ENCODE data around the gene KIF5B. TPM values are rescaled to one million over a fixed set of nuclear protein-coding genes. Genes with fewer than 3 reads are reported as not detected.
A peak's percentile ranks its signal among the peaks of the same experiment; 100 is the strongest.

The KIF5B gene
- total and polyA plus RNA-seq, 2 donors (not counting 3 experiments of a cell fraction or from before 2014, with no cell fraction given), result 24.7 to 159 TPM

GRCh38 chr10:32047881-32048280, 8.3 kb downstream of the KIF5B start:
- Histone ChIP-seq H3K9me3 (replicated peaks; ENCODE audit: control insufficient read depth, insufficient read depth, low read length) (no peaks in the 10 kb centered on the region), H3K9me1 (replicated peaks; ENCODE audit: control insufficient read depth, extremely low read depth, insufficient read depth, low read length) (no peaks in the 10 kb centered on the region), H3K27ac (ENCODE audit: insufficient read depth, low read depth, low read length) (no peak overlapping the region), H3K27me3 (ENCODE audit: control insufficient read depth in 2 of 2, insufficient read depth in 2 of 2, low read length in 2 of 2) (no peaks in the 10 kb centered on the region), H3K4me1 (ENCODE audit: control insufficient read depth, extremely low read depth, insufficient read depth, low read length) (peaks cover 52% of the 10 kb centered on the region), H3K9ac (replicated peaks; ENCODE audit: extremely low read depth, insufficient read depth, low read length) (no peak overlapping the region), H2AFZ (ENCODE audit: low read depth, low read length) (no peak overlapping the region), H3K4me3 (replicated peaks in 1 of 3; ENCODE audit: insufficient read depth in 1 of 3, low read depth in 1 of 3, low read length in 3 of 3) (no peak overlapping the region), H3K36me3 (ENCODE audit: control insufficient read depth in 2 of 2, extremely low read depth in 1 of 2, insufficient read depth in 2 of 2, low read length in 2 of 2) (peaks cover 8 to 26% of the 10 kb centered on the region in 2 experiments), H3K79me2 (ENCODE audit: control insufficient read depth, insufficient read depth, low read length) (peaks cover 100% of the 10 kb centered on the region), H3K4me2 (ENCODE audit: insufficient read depth, low read length) (no peak overlapping the region), H4K20me1 (replicated peaks; ENCODE audit: control insufficient read depth, extremely low read depth, insufficient read depth, low read length) (peaks cover 26% of the 10 kb centered on the region)
- dilution Hi-C loops (cut with MboI; ENCODE audit: extremely low pct_ligation_motif_present, low sequenced_read_pairs), result no loop called here
- FAIRE-seq (no peak), DNase-seq (ENCODE audit: low read depth, low spot score) (peak; percentile 29)
- BruUV-seq (replicated peaks), result no TSS peak
- intact Hi-C loops (cut with micrococcal nuclease), result no loop called here
- no peak for TF ChIP-seq CTCF (IDR thresholded peaks at IDR 0.05; ENCODE audit: extremely low read depth in 1 of 2, insufficient read depth in 1 of 2, low read depth in 1 of 2, low read length in 2 of 2)
- no peak for TF ChIP-seq FOS (IDR thresholded peaks at IDR 0.05; ENCODE audit: borderline replicate concordance, insufficient read depth, low read length)
- no peak for TF ChIP-seq GATA2 (IDR thresholded peaks at IDR 0.05; ENCODE audit: insufficient read depth, insufficient read length, low read depth, low read length)
- no peak for TF ChIP-seq JUN (IDR thresholded peaks at IDR 0.05; ENCODE audit: borderline replicate concordance, insufficient read depth, insufficient read length, low read depth)
- TF ChIP-seq MAX (IDR thresholded peaks at IDR 0.05; ENCODE audit: insufficient read depth, insufficient read length), result no peak
- no peak for TF ChIP-seq MYC (IDR thresholded peaks at IDR 0.05; ENCODE audit: low read depth, low read length)
- TF ChIP-seq POLR2A (IDR thresholded peaks at IDR 0.05; ENCODE audit: low read depth, low read length), result no peak
- TF ChIP-seq POLR2AphosphoS5 (IDR thresholded peaks at IDR 0.05; ENCODE audit: insufficient read depth, low read depth, low read length), result no peak
- TF ChIP-seq EZH2 (IDR thresholded peaks at IDR 0.05; ENCODE audit: borderline replicate concordance, low read depth, low read length, severe bottlenecking), result no peak
- ChIA-PET CTCF (no interaction called here), POLR2A (no interaction called here)
